Stimulated activated naive CD4-positive, alpha-beta T cell treated with Interleukin-2 at 50 U/mL for 16 hours (primary cell): ENCODE data around the gene PRKCG.
"Not testable (repeated sequence)": the region's sequence is repeated elsewhere in the genome, so short reads cannot be mapped to it uniquely, and the experiment has no call there.

Source experiments
- DNase-seq: peaks from one replicate; lab custom pipeline; 2025; lab: John Stamatoyannopoulos, UW

The PRKCG gene

DNA sequence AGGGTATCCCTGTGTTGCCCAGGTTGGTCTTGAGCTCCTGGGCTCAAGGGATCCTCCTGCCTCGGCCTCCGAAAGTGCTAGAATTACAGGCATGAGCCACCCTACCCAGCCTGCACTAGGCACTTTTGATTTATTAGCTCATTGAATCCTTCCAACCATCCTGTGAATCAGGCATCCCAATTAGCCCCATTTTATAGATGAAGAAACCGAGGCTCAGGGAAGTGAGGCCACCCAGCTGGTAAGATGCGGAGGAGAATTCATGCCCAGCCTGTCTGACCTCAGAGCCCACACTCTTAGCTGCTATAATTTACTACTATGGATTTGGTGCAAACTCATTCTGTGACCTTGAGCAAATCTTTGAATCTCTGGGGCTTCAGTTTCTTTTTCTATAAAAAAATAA lies 62.9 kb downstream of the PRKCG start:
- no peak for DNase-seq

GRCh38 chr19:53945441-53945840 lies 63.4 kb downstream of the PRKCG start:
- DNase-seq: no peak

DNA sequence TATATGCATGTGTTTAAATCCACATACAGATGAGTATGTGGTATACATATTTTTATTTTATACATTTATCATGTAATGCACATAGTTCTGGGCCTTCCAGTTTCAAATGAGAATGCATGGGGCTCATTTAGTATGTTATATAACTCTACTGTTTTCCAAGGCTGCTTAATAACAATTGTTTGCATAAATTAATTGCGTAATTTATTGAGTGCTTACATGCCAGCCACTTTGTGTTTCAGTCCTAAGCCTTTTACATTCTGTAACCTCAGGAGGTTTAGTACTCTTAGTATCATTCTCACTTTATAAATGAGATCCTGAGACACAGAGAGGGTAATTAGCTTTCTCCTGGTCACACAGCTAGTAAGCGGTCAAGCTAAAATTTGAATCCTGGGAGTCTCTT lies 64.0 kb downstream of the PRKCG start:
- no peak for DNase-seq

GRCh38 chr19:53947624-53948023 lies 65.6 kb downstream of the PRKCG start:
- DNase-seq: no peak

- not testable (repeated sequence) for DNase-seq
These were observed 66.6 kb downstream of the PRKCG start for GRCh38 chr19:53948611-53949010.

DNA sequence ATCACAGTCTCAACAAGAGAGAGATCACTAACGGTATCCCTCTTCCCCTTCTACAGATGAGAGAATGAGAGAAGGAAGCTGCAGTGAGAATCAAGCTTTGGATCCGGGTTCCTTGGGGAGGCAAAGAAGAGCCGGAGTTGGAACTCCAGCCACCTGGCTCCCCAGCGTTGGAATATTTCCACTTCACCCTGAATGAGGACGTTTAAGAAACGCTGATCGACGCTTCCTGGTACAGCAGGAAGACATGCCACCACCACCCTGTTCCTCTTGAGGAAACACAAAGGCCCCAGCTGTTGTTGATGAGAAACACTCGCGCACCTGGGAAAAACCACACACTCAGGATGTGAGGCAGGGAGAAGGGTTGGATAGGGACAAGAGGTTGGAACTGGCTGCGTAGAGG lies 69.4 kb downstream of the PRKCG start:
- DNase-seq: no peak

DNA sequence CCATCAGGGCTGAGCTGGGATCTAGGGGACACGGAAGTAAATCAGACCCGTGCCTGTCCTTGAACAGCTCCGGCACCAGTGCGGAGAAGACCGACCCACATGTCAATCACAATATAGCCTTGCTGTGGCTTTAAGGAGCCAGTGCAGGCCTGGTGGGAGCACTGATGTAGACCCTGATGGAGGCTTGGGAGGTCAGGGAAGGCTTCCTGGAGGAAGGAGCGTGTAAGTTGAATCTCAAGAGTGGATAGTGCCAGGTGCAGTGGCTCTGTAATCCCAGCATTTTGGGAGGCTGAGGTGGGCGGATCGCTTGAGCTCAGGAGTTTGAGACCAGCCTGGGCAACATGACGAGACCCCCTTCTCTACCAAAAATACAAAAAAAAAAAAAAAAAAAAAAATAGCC lies 70.0 kb downstream of the PRKCG start:
- no peak for DNase-seq

GRCh38 chr19:53953383-53953782 lies 71.4 kb downstream of the PRKCG start:
- no peak for DNase-seq
